GM19193 (cell line): Measurements from ENCODE around the gene MS4A5.

Experiments
- POLR2A ChIP-seq: IDR thresholded peaks from 4 replicates; pipeline ENCODE4 v1.6.1; 2011; ENCODE audit not compliant: insufficient read depth, insufficient read length; ENCODE audit errors: extremely low read depth

Gene MS4A5

DNA sequence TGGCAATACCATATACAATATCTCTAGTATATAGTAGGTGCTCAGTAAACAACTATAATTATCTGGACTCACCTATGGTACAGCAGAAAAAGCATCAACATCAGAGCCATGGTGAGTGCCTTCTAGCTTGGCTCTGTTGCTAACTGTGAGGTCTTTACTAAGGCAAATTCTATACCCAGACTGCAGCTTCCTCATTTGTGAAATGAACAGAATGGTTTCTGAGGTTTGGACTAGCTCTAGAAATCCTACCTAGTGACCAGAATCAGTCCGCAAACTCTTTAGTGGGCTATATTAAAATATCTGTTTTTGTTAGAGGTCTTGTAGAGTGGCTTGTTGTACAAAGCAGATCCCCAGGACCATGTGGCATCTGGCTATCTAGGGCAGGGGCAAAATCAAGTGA is 30.0 kb downstream of the MS4A5 start:
- no peak for TF ChIP-seq POLR2A

DNA sequence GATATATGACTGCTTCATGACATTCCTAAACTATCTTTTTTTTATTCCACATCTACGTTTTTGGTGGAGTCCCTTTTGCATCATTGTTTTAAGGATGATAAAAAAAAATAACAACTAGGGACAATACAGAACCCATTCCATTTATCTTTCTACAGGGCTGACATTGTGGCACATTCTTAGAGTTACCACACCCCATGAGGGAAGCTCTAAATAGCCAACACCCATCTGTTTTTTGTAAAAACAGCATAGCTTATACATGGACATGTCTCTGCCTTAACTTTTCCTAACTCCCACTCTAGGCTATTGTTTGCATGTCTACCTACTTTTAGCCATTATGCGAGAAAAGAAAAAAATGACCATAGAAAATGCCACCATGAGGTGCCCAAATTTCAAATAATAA is 39.5 kb downstream of the MS4A5 start:
- no peak for TF ChIP-seq POLR2A

- no peak for TF ChIP-seq POLR2A
Observed at GRCh38 chr11:60469723-60470122, 40.4 kb downstream of the MS4A5 start.

DNA sequence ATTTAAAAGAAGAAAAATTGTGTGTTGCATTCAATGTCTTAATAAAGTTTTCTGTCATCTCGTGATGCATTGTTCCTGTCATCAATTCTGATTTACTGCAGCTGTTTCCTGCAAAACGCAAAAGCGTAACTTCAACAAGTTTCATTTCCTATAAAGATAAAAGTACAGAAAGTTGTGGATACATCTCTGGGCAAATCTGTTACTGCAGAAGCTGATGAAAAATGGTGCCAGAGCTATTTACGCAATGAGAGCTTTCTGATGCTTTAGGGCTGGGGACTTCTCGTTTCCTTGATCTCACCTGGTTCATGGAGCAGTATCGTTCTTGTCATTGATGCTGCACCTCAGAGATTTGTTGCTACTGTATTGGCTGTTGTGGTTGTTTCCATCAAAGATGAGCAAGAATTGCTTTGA is 47.7 kb downstream of the MS4A5 start:
- TF ChIP-seq POLR2A, result no peak

- no peak for TF ChIP-seq POLR2A
Observed at GRCh38 chr11:60482361-60482760, 53.0 kb downstream of the MS4A5 start.

GRCh38 chr11:60485987-60486386 is 56.6 kb downstream of the MS4A5 start:
- no peak for TF ChIP-seq POLR2A

DNA sequence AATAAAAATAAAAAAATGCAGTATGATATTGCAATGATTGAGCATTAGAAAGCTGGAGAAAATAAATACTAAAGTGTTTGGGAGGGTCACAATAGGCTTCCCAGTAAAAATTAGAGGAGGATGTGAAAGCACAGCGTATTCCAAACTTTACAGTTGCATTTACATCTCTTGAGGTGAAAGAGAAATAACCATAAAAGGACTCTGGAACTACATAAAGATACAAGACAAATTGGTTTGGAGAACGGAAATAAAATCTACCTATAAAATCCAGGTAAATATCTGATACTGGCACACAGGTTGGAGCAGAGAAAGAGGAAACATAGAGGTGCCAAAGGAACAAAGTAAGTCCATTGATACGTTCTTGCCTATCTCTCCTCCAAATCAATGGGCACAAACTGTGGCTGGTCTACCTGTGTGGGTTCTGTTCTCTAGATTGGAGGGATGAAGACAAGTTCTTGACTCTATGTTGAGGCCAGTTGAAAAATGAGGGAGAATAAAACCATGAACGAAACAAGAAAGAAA is 63.2 kb downstream of the MS4A5 start, which contains the start of gene MS4A12:
TSS of gene MS4A12 (plus strand) at position 291 of the 522 bp plus-strand sequence. CDS start 4,541 bp downstream, outside the sequence.
- TF ChIP-seq POLR2A, result no peak

DNA sequence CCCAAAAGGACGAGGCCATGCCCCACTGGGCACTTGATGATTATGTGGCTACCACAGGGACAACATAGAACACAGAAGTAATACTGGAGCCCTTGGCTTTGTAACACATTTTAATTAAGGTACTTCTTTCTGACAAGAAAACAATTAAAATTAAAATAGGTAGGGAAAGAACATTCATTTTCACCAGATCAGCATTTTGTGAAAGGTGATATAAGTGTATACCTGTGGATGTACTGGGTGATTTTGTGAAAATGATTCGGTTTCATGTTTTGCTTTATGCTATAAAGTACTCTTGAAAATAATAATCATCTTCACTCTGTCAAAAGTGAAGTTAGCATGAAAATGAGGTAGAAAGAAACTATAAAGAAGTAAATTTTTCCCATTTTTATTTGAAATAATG is 64.1 kb downstream of the MS4A5 start:
- TF ChIP-seq POLR2A, result no peak
